ENCODE data around the gene RBMX2.
"Not testable (repeated sequence)": the region's sequence is repeated elsewhere in the genome, so short reads cannot be mapped to it uniquely, and the experiment has no call there.

RBMX2 gene

DNA sequence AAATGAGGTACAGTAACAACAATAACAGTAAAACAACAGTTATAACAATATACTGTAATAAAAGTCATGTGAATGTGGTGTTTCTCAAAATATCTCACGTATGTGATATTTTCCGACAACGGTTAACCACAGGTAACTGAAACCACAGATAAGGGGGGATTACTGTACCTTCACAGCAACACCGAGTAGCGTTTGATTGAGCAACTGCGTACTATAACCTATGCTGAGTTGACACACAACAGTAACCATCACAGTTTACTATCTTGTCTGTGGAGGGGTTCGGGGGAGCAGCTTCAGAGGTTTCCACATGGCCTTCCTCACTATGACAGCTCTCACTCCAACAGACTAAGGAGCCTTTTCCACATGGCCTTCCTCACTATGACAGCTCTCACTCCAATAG is 13.4 kb downstream of the RBMX2 start:
- Histone ChIP-seq H3K9me3 (ENCODE audit: low read length) (no peaks in the 10 kb centered on the region), H3K4me1 (ENCODE audit: insufficient read depth, low read length) (no peaks in the 10 kb centered on the region), H3K27me3 (ENCODE audit: control insufficient read depth in 1 of 2, insufficient read depth in 2 of 2, low read length in 2 of 2) (no peaks in the 10 kb centered on the region), H3K27ac (ENCODE audit: low read depth, low read length) (no peak overlapping the region), H3K36me3 (ENCODE audit: insufficient read depth, low read length) (no peaks in the 10 kb centered on the region), H3K9ac (ENCODE audit: low read length) (no peak overlapping the region), H3K4me3 (ENCODE audit: low read depth in 1 of 2, low read length in 2 of 2) (no peak overlapping the region)

DNA sequence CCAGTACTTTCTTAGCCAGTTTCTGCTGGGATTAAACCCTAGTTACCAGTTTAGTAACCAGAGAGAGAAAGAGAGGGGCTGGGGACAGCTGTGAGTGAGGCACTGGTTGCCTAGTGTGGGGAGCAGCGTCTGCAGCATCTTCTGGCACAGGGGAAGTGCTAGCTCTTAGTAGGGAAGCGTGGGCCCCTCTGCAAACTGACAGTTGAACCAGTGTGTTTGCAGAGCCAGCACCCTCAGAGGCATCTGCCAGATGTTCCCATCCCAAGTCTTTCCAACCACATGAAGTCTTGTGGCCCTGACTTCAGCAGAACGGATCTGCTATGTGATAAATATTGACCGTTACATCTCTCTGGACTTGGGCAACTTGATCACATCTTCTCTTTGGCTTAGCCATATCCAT is 15.0 kb downstream of the RBMX2 start:
- H3K9ac ChIP-seq (ENCODE audit: low read length) = no peak overlapping the region
- no peaks in the 10 kb centered on the region for H3K27me3 ChIP-seq (ENCODE audit: control insufficient read depth in 1 of 2, insufficient read depth in 2 of 2, low read length in 2 of 2)
- H3K4me3 ChIP-seq (ENCODE audit: low read depth in 1 of 2, low read length in 2 of 2) = no peak overlapping the region
- H3K36me3 ChIP-seq (ENCODE audit: insufficient read depth, low read length) = no peaks in the 10 kb centered on the region
- H3K9me3 ChIP-seq (ENCODE audit: low read length) = no peaks in the 10 kb centered on the region
- H3K4me1 ChIP-seq (ENCODE audit: insufficient read depth, low read length) = no peaks in the 10 kb centered on the region
- no peak overlapping the region for H3K27ac ChIP-seq (ENCODE audit: low read depth, low read length)

DNA sequence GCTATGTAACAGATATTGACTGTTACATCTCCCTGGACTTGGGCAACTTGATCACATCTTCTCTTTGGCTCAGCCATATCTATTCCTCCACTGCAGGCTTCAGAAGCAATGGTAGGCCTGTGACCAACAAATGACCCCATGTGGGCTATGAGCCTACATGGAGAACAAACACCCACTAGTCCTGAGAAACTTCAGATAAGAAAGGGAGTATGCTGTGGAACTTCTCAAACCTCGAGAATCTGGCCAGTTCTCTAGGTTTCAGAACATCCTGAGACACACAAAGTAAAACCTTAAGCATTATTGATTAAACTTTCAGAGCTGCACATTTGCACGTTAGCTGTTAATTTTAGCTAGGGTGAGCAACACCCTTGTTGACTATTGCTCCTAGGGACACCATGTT is 16.3 kb downstream of the RBMX2 start:
- no peak overlapping the region for H3K9ac ChIP-seq (ENCODE audit: low read length)
- H3K4me3 ChIP-seq (ENCODE audit: low read depth in 1 of 2, low read length in 2 of 2) = no peak overlapping the region
- no peaks in the 10 kb centered on the region for H3K9me3 ChIP-seq (ENCODE audit: low read length)
- H3K4me1 ChIP-seq (ENCODE audit: insufficient read depth, low read length) = no peaks in the 10 kb centered on the region
- H3K36me3 ChIP-seq (ENCODE audit: insufficient read depth, low read length) = no peaks in the 10 kb centered on the region
- H3K27ac ChIP-seq (ENCODE audit: low read depth, low read length) = no peak overlapping the region
- H3K27me3 ChIP-seq (ENCODE audit: control insufficient read depth in 1 of 2, insufficient read depth in 2 of 2, low read length in 2 of 2) = no peaks in the 10 kb centered on the region

DNA sequence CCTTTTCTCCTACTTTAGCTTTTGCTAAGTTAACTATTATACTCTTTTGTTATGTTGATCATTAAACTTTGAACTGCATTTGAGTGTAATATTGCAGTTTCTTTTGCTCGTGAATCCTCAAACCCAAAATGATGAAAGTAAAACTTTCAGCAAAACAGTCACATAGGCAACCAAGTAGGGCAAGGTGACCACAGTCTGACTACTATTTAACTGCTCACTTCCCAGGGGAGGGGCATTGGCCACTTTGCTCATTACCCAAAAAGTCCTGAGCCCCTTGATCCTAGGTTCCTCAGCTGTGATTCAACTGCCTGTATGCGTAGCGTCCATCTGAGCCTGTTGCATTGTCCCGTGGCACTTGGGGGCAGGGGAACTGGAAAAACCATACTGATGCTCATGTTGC is 17.0 kb downstream of the RBMX2 start:
- Histone ChIP-seq H3K9ac (ENCODE audit: low read length) (no peak overlapping the region), H3K27ac (ENCODE audit: low read depth, low read length) (no peak overlapping the region), H3K36me3 (ENCODE audit: insufficient read depth, low read length) (no peaks in the 10 kb centered on the region), H3K4me3 (ENCODE audit: low read depth in 1 of 2, low read length in 2 of 2) (no peak overlapping the region), H3K27me3 (ENCODE audit: control insufficient read depth in 1 of 2, insufficient read depth in 2 of 2, low read length in 2 of 2) (peaks cover 0 to under 1% of the 10 kb centered on the region in 2 donors), H3K9me3 (ENCODE audit: low read length) (no peaks in the 10 kb centered on the region), H3K4me1 (ENCODE audit: insufficient read depth, low read length) (no peaks in the 10 kb centered on the region)

DNA sequence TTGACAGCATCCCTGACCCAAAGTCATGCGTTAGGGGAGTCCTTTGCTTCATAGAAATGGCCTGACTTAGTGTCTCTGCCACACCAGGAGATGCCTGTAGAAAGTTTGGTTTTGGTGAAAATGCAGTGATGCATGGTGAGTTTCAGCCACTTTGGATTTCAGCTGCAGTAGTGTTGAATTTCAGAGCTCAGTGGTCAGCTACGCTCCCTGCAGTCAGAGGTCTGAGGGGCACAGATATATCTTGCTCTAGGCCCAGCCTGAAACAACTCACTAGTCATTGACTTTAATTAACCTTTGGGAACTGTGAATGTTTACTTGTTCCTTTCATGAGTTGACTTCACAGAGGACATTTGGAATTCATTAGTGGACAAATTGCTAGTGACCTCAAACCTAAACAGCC is 17.5 kb downstream of the RBMX2 start:
- H3K4me3 ChIP-seq (ENCODE audit: low read depth in 1 of 2, low read length in 2 of 2) = no peak overlapping the region
- H3K9me3 ChIP-seq (ENCODE audit: low read length) = no peaks in the 10 kb centered on the region
- H3K27ac ChIP-seq (ENCODE audit: low read depth, low read length) = no peak overlapping the region
- H3K4me1 ChIP-seq (ENCODE audit: insufficient read depth, low read length) = no peaks in the 10 kb centered on the region
- peaks cover 0 to 5% of the 10 kb centered on the region in 2 donors for H3K27me3 ChIP-seq (ENCODE audit: control insufficient read depth in 1 of 2, insufficient read depth in 2 of 2, low read length in 2 of 2)
- H3K36me3 ChIP-seq (ENCODE audit: insufficient read depth, low read length) = no peaks in the 10 kb centered on the region
- H3K9ac ChIP-seq (ENCODE audit: low read length) = no peak overlapping the region

DNA sequence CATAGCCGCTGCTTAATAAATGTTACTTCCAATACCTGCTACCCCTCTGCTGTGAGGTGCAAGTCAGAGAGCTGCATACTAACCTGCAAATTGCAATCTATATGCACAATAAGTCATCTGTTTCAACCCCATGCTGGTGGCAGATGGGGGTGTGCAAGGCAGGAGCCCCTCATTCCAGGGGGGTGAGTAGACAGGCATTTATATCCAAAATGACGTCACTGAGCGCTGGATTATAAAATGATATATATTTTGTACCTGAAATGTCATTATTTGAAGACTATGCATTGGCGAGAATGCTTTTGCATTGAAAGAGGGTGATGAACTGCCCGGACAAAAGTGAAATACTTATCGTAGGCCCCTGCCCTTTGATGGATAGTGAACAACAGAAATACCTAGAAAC is 24.7 kb downstream of the RBMX2 start:
- Histone ChIP-seq H3K27ac (ENCODE audit: low read depth, low read length) (no peak overlapping the region), H3K9ac (ENCODE audit: low read length) (no peak overlapping the region), H3K36me3 (ENCODE audit: insufficient read depth, low read length) (no peaks in the 10 kb centered on the region), H3K9me3 (ENCODE audit: low read length) (no peaks in the 10 kb centered on the region), H3K27me3 (ENCODE audit: control insufficient read depth in 1 of 2, insufficient read depth in 2 of 2, low read length in 2 of 2) (peaks cover 0 to 6% of the 10 kb centered on the region in 2 donors), H3K4me3 (ENCODE audit: low read depth in 1 of 2, low read length in 2 of 2) (no peak overlapping the region), H3K4me1 (ENCODE audit: insufficient read depth, low read length) (no peaks in the 10 kb centered on the region)

DNA sequence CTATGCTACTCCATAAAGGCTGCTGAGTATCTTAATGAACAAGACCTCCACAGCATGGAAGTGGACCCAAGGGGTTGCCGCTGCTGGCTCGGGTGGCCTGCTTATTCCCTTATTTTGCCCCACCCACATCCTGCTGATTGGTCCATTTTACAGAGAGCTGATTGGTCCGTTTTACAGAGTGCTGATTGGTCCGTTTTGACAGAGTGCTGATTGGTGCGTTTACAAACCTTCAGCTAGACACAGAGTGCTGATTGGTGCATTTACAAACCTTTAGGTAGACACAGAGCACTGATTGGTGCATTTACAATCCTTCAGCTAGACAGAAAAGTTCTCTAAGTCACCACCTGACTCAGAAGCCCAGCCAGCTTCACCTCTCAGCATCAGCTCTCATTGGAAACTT is 27.4 kb downstream of the RBMX2 start:
- H3K27ac ChIP-seq (ENCODE audit: low read depth, low read length); H3K4me3 ChIP-seq (ENCODE audit: low read depth in 1 of 2, low read length in 2 of 2); H3K36me3 ChIP-seq (ENCODE audit: insufficient read depth, low read length); H3K9me3 ChIP-seq (ENCODE audit: low read length); H3K4me1 ChIP-seq (ENCODE audit: insufficient read depth, low read length); H3K27me3 ChIP-seq (ENCODE audit: control insufficient read depth in 1 of 2, insufficient read depth in 2 of 2, low read length in 2 of 2); H3K9ac ChIP-seq (ENCODE audit: low read length): not testable (repeated sequence)

DNA sequence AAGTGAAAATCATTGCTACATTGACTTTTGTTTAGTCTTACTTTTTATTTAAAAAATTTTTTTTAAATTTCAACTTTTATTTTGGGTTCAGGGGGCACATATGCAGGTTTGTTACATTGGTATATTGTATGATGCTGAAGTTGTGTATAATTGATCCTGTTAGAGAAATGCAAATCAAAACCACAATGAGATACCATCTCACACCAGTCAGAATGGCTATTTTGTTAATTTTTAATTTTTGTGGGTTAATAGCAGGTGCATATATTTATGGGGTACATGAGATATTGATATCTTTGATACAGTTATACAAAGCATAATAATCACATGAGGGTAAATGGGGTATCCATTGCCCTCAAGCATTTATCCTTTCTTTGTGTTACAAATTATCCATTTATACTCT is 34.1 kb downstream of the RBMX2 start:
- no peaks in the 10 kb centered on the region for H3K36me3 ChIP-seq (ENCODE audit: insufficient read depth, low read length)
- no peak overlapping the region for H3K9ac ChIP-seq (ENCODE audit: low read length)
- no peak overlapping the region for H3K4me3 ChIP-seq (ENCODE audit: low read depth in 1 of 2, low read length in 2 of 2)
- H3K9me3 ChIP-seq (ENCODE audit: low read length) = no peaks in the 10 kb centered on the region
- H3K27me3 ChIP-seq (ENCODE audit: control insufficient read depth in 1 of 2, insufficient read depth in 2 of 2, low read length in 2 of 2) = peaks cover 0 to 7% of the 10 kb centered on the region in 2 donors
- H3K27ac ChIP-seq (ENCODE audit: low read depth, low read length) = no peak overlapping the region
- H3K4me1 ChIP-seq (ENCODE audit: insufficient read depth, low read length) = no peaks in the 10 kb centered on the region

DNA sequence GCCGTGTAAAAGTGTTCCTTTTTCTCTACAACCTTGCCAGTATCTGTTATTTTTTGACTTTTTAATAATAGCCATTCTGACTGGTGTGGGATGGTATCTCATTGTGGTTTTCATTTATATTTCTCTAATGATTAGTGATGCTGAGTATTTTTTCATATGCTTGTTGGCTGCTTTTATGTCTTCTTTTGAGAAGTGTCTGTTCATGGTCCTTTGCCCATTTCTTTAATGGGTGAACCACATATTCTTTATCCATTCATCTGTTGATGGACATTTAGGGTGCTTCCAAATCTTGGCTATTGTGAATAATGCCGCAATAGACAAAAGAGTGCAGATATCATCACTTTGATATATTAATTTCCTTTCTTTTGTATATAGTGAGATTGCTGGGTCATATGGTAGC is 36.2 kb downstream of the RBMX2 start:
- H3K36me3 ChIP-seq (ENCODE audit: insufficient read depth, low read length); H3K9ac ChIP-seq (ENCODE audit: low read length); H3K27ac ChIP-seq (ENCODE audit: low read depth, low read length); H3K9me3 ChIP-seq (ENCODE audit: low read length); H3K27me3 ChIP-seq (ENCODE audit: control insufficient read depth in 1 of 2, insufficient read depth in 2 of 2, low read length in 2 of 2); H3K4me1 ChIP-seq (ENCODE audit: insufficient read depth, low read length); H3K4me3 ChIP-seq (ENCODE audit: low read depth in 1 of 2, low read length in 2 of 2): not testable (repeated sequence)

DNA sequence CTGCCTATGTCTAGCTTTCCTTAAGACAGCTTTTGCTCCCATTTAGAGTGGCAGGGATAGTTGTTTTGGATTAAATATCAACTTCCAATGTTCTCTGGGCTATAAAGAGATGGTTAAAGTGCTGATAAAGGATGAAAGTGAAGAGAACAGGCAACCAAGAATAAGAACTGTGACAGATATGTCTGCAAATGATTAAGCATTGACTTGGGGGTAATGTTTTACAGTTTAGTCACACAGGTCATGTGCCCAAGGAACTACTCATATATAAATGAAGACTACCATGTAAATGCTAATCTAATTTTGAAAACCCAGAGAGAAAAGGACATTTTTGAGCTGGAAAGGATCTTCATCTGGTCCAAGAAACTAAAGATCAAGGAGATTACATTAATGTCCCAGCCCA is 42.1 kb downstream of the RBMX2 start:
- H3K4me3 ChIP-seq (ENCODE audit: low read depth in 1 of 2, low read length in 2 of 2) = no peak overlapping the region
- H3K36me3 ChIP-seq (ENCODE audit: insufficient read depth, low read length) = no peaks in the 10 kb centered on the region
- no peaks in the 10 kb centered on the region for H3K4me1 ChIP-seq (ENCODE audit: insufficient read depth, low read length)
- no peaks in the 10 kb centered on the region for H3K9me3 ChIP-seq (ENCODE audit: low read length)
- H3K27ac ChIP-seq (ENCODE audit: low read depth, low read length) = no peak overlapping the region
- no peak overlapping the region for H3K9ac ChIP-seq (ENCODE audit: low read length)
- no peaks in the 10 kb centered on the region for H3K27me3 ChIP-seq (ENCODE audit: control insufficient read depth in 1 of 2, insufficient read depth in 2 of 2, low read length in 2 of 2)

DNA sequence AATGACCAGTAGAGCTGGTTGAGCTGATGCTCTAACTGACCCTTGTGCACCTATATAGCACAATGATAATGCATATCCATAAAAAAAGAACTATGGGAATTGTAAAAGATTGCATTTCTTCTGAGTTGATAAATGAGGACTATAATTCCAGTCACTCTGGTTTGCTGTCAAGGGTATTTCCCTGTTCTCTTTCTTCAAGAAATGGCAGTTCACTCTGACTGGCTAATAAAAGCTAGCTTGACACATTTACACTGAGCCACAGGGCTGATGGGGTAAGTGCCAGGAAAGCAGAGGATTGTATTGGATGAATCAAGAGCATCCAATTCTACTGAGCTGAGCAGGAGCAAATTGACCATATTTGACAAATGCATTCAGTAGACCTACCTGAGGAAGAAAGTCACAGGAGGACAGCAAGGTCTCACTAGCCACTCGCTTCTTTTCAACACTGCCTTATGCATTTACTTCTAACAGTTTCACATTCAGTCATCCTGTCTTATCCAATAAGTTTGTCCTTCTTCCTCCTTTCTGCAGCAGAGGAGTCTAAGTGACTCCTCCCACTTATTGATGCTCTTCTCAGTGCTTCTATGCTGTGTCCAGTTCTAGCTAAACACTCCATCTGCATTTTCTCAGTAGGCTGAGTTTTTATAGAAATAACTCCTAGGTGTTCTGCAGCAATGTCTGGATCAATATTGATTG is 43.0 kb downstream of the RBMX2 start:
- Histone ChIP-seq H3K9me3 (ENCODE audit: low read length) (no peaks in the 10 kb centered on the region), H3K4me1 (ENCODE audit: insufficient read depth, low read length) (no peaks in the 10 kb centered on the region), H3K27ac (ENCODE audit: low read depth, low read length) (no peak overlapping the region), H3K9ac (ENCODE audit: low read length) (no peak overlapping the region), H3K36me3 (ENCODE audit: insufficient read depth, low read length) (no peaks in the 10 kb centered on the region), H3K4me3 (ENCODE audit: low read depth in 1 of 2, low read length in 2 of 2) (no peak overlapping the region), H3K27me3 (ENCODE audit: control insufficient read depth in 1 of 2, insufficient read depth in 2 of 2, low read length in 2 of 2) (no peaks in the 10 kb centered on the region)

DNA sequence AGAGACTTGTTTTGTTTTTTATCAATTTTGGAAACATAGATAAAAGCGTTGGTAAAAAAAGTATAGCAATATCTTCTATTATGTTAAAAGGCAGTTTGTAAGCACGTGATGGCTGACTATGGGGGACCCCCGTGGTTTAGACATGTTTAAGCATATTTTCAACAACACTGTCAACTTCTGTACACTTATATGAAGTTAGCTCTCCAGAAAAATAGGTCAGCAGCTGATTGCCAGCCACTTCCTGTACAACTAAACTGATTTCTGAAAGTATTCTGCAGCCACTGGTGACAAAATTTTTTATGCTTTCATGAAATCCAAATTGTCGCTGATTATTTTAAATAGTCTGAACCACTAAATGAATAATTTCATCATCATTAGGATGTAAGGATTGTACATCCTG is 45.2 kb downstream of the RBMX2 start:
- Histone ChIP-seq H3K4me3 (ENCODE audit: low read depth in 1 of 2, low read length in 2 of 2) (no peak overlapping the region), H3K27ac (ENCODE audit: low read depth, low read length) (no peak overlapping the region), H3K9me3 (ENCODE audit: low read length) (no peaks in the 10 kb centered on the region), H3K36me3 (ENCODE audit: insufficient read depth, low read length) (no peaks in the 10 kb centered on the region), H3K27me3 (ENCODE audit: control insufficient read depth in 1 of 2, insufficient read depth in 2 of 2, low read length in 2 of 2) (no peaks in the 10 kb centered on the region), H3K9ac (ENCODE audit: low read length) (no peak overlapping the region), H3K4me1 (ENCODE audit: insufficient read depth, low read length) (no peaks in the 10 kb centered on the region)

All from muscle layer of colon (tissue), 2 donors.